SK-N-SH treated with all-trans-retinoic acid at 6 μM for 48 hours (cell line): ENCODE results near the gene CZIB.

Experiments
- ARNTL ChIP-seq: fragments of 450-650 bp; formaldehyde crosslinking; IDR thresholded peaks from 2 replicates; pipeline ENCODE4 v1.5.0; 2020; ENCODE audit warnings: low read depth, mild to moderate bottlenecking, moderate library complexity, borderline replicate concordance
- PATZ1 ChIP-seq: fragments of 250-450 bp; sonication (Bioruptor Pico); IDR thresholded peaks from 2 replicates; pipeline ENCODE4 v1.8.0; 2020; ENCODE audit warnings: mild to moderate bottlenecking, moderate library complexity, borderline replicate concordance
- ZNF8 ChIP-seq: fragments of 450-650 bp; formaldehyde crosslinking; IDR thresholded peaks from 2 replicates; pipeline ENCODE4 v1.5.0; 2020; ENCODE audit warnings: mild to moderate bottlenecking, moderate library complexity
- TF ChIP-seq, protein P1 (sequence below): fragments of 250-450 bp; sonication (Bioruptor Pico); IDR thresholded peaks from 2 replicates; pipeline ENCODE4 v1.5.0; 2020; ENCODE audit warnings: mild to moderate bottlenecking, moderate library complexity

GRCh38 chr1:53266038-53266437 lies 45.6 kb upstream of the CZIB start:
- TF ChIP-seq ARNTL (CRISPR knock-in tag) (no peak), PATZ1 (CRISPR knock-in tag) (no peak), ZNF8 (CRISPR knock-in tag) (no peak)
- TF ChIP-seq, protein P1, sequence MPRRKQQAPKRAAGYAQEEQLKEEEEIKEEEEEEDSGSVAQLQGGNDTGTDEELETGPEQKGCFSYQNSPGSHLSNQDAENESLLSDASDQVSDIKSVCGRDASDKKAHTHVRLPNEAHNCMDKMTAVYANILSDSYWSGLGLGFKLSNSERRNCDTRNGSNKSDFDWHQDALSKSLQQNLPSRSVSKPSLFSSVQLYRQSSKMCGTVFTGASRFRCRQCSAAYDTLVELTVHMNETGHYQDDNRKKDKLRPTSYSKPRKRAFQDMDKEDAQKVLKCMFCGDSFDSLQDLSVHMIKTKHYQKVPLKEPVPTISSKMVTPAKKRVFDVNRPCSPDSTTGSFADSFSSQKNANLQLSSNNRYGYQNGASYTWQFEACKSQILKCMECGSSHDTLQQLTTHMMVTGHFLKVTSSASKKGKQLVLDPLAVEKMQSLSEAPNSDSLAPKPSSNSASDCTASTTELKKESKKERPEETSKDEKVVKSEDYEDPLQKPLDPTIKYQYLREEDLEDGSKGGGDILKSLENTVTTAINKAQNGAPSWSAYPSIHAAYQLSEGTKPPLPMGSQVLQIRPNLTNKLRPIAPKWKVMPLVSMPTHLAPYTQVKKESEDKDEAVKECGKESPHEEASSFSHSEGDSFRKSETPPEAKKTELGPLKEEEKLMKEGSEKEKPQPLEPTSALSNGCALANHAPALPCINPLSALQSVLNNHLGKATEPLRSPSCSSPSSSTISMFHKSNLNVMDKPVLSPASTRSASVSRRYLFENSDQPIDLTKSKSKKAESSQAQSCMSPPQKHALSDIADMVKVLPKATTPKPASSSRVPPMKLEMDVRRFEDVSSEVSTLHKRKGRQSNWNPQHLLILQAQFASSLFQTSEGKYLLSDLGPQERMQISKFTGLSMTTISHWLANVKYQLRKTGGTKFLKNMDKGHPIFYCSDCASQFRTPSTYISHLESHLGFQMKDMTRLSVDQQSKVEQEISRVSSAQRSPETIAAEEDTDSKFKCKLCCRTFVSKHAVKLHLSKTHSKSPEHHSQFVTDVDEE (CRISPR knock-in tag), result no peak
